ENCODE measurements around the gene NR3C2.

- TF ChIP-seq CTCF (conservative IDR thresholded peaks at IDR 0.05) (no peak), EZH2 (IDR thresholded peaks at IDR 0.05; ENCODE audit: low read depth) (no peak)
These were observed 12.6 kb upstream of the NR3C2 start for GRCh38 chr4:148454835-148455234.

Measured in PC-9 (cell line).